DMS153 treated with DMSO at 0.1 percent for 48 hours (cell line): ENCODE data around the gene FOXK2.

ENCODE experiments used
- DNase-seq: peaks from one replicate; lab custom pipeline; 2025; ENCODE audit not compliant: unreplicated experiment; lab: John Stamatoyannopoulos, UW

FOXK2 gene

DNA sequence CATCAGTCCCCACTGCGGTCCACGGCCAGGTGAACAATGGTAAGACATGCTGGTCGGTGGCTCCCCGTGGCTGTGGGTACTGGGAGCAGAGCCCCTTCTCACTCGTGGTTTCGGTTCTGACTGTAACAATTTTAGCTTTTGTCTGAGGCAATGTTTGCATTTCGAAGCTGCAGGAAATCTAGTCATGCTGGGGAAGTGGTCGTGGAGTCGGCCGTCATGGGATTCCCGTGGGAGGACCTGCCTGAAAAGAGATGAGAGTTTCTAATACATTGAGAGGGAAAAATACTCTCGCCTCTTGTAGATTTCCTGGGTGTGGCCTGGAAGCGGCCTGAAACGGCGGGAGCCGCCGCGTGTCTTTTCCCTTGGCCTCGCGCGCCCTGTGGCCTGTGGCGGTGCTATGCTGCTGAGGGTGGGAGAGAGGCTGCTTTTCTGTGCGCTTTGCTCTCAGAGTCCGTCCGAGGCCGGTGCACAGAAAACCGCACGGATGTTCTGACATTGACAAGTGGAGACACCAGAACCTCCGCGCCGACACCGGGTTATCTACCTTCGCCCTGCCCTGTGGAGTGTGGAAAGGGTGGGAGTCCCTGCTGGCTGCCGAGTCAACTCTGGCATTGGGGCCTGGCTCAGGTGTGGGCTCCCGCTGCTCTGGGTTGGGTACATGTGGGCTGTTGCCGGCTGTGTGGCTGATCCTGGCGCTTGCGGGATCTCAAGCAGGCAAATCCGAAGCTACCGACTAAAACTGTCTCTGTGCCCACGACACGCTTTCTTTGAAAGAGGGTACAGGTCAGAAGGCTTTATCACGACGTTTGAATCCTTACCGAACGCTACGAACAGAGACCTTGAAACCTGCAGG, 67.9 kb downstream of the FOXK2 start:
- DNase-seq = no peak

DNA sequence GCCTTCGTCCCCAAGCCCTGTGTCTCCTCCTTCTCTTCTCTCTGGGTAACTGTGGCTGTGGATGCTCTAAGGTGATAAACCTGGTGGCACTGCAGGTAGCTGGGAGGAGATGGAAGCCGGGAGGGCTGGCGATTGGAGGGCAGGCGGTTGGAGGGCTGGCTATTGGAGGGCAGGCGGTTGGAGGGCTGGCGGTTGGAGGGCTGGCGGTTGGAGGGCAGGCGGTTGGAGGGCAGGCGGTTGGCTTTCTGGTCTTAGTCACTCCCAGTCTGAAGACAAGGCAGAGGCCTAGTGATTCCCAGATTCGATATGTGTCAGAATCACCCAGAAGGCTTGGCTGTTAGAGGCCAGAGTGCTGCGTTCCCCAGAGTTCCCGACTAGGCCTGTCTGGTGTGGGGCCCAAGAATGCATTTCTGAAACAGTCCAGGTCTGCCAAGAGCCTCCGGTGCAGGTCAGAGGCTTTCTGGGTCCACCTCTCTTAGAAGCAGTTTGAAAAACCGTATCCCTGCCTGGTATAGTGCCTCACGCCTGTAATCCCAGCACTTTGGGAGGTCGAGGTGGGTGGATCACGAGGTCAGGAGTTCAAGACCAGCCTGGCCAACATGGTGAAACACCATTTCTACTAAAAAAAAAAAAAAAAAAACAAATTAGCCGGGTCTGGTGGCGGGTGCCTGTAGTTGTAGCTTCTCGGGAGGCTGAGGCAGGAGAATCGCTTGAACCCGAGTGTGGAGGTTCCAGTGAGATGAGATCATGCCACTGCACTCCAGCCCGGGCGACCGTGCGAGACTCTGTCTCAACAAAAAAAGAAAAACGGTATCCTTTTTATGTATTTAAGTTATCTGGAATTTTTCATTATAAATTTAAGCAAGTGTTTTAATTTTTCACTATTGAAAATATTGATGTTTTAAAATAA, 69.0 kb downstream of the FOXK2 start:
- no peak for DNase-seq

DNA sequence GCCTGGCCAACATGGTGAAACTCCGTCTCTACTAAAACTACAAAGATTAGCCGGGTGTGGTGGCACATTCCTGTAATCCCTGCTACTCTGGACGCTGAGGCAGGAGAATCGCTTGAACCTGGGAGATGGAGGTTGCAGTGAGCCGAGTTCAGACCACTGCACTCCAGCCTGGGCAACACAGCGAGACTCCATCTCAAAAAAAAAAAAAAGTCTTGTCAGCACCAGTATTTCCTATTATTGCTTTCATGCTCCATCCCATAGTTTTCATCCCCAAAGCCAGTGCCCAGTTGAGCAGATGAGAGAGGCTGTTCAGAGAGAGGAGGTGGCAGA, 70.3 kb downstream of the FOXK2 start:
- no peak for DNase-seq

GRCh38 chr17:82590216-82590615, 70.7 kb downstream of the FOXK2 start:
- no peak for DNase-seq

GRCh38 chr17:82590881-82591539, 71.5 kb downstream of the FOXK2 start:
- DNase-seq = no peak

GRCh38 chr17:82592289-82592766, 72.8 kb downstream of the FOXK2 start:
- no peak for DNase-seq

- DNase-seq = peak; percentile 65
Observed at GRCh38 chr17:82592767-82593589, 73.4 kb downstream of the FOXK2 start.

DNA sequence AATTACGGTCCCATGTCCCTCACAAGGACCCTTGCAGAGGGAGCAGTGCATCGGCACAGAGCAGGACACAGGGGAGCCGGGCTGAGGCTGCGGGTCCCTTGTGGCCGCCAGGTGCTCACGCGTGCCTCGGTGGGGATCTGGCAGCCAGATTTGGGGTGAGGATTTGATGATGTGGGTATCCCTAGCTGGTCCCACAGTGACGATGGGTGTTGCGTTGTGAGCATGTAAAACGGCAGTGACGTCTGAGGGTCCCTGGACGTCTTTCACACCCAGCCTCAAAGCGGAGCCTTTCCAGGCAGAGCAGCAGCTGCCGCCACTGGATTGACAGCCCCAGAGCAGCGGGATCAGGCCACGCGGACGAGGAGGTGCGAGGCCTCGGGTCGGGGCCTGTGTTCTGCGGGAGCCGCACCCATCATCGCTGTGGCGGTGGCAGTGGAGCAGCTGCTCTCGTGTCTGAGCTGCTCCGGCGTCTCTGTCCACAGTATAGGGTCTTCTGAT, 74.1 kb downstream of the FOXK2 start:
- no peak for DNase-seq

DNA sequence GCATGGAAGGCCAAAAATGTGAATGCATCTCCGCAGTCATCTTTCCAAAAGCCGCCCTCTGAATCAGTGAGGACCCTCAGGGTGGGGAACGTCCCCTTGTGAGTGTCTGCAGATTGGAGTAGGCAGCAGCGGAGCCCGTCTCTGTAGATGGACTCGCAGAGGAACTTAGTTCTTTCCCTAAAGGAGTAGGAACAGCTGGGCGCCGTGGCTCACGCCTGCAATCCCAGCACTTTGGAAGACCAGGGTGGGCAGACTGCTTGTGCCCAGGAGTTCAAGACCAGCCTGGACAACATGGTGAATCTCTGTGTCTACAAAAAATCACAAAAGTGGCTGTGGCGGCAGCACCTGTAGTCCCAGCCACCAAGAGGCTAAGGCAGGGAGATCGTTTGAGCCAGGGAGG, 75.0 kb downstream of the FOXK2 start:
- no peak for DNase-seq

DNA sequence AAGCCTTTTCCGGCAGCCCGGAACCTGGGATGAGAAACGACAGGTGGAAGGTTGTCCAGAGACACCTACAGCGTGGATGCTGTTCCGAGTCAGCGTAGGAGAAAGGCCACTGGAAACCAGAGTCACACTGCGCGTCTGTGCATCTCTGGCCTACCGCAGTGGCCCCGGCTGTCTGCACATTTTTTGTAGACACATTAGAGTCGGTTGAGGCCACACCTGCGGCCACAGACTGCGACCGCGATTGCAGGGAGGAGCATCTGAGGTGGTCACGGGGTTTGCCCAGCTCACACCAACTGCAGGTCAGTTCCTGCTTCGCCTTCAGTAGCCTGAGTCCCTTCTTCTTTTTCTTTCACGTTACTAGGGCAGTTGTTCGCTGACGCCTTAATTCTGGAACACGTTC, 76.4 kb downstream of the FOXK2 start:
- no peak for DNase-seq

- DNase-seq = no peak
Observed at GRCh38 chr17:82596296-82596695, 76.8 kb downstream of the FOXK2 start.

GRCh38 chr17:82596837-82597672, 77.5 kb downstream of the FOXK2 start:
- DNase-seq = no peak

GRCh38 chr17:82598256-82599119, 79.0 kb downstream of the FOXK2 start:
- no peak for DNase-seq

DNA sequence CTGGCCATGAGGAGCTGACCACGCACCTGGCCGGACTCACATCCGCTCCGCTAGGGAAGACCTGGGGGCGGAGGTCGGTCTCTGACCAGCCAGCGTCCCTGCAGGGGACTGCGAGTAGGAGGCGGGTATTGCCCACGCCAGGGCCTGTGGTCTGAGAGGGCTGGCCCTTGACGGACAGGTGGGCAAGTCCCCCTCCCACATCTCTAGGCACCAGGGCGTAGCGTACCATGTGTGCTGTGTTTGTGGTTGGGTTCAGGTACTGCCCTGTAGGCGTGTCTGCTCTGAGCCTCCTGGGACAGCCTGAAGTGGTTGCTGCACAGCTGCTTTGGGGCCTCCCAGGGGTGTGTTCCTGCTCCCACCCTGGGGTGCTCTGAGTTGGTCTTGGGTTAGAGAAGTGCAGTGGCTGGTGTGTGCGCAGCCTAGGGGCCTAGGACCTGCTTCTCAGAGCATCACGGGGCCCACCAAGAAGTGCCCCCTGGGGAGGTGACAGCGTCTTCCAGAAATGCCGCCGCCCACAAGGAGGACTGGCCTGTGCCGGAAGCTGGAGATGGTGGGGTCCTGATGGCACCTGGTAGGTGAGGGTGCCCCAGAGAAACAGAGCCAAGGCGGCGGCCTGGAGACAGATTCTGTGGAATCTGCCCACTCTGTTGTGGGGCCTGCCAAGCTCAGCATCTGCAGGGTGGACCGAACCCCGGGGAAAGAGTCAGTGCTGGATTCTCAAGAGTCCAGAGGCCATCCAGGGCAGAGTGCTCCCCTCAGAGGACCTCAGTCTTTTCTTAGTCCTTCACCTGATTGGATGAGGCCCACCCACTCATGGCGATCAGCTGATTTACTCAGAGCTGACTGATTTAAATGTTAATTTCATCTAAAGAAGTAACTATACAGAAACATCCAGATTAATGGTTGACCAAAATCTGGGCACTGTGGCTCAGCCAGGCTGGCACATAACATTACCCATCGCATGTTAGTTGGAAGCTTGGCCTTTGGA, 80.4 kb downstream of the FOXK2 start:
- no peak for DNase-seq

- no peak for DNase-seq
Observed at GRCh38 chr17:82600731-82601446, 81.4 kb downstream of the FOXK2 start.

GRCh38 chr17:82601447-82602000, 82.0 kb downstream of the FOXK2 start:
- no peak for DNase-seq
